Adrenal gland (tissue), 5 donors: Measurements from ENCODE around the gene CLASRP.

ENCODE experiments used
- CTCF ChIP-seq, 6 experiments: fragments of 450-650 bp in 4 of 6; fragments of 200-600 bp in 2 of 6; sonication (generic) in 1 of 6; IDR thresholded peaks; 1 replicate in 5 of 6; 2 replicates in 1 of 6; pipeline versions ENCODE4 v1.5.1 to v1.8.0; 2016 to 2021; ENCODE audit warnings: antibody characterized with exemption in 6 of 6, mild to moderate bottlenecking in 2 of 6, moderate library complexity in 1 of 6
- POLR2A ChIP-seq, 2 donors: fragments of 450-650 bp; IDR thresholded peaks; one replicate each; pipeline ENCODE4 v1.6.1; 2017; ENCODE audit warnings: antibody characterized with exemption in 2 of 2, mild to moderate bottlenecking in 2 of 2, moderate library complexity in 1 of 2
- donor health status: DM: no; HTN: no; CAD: no.

DNA sequence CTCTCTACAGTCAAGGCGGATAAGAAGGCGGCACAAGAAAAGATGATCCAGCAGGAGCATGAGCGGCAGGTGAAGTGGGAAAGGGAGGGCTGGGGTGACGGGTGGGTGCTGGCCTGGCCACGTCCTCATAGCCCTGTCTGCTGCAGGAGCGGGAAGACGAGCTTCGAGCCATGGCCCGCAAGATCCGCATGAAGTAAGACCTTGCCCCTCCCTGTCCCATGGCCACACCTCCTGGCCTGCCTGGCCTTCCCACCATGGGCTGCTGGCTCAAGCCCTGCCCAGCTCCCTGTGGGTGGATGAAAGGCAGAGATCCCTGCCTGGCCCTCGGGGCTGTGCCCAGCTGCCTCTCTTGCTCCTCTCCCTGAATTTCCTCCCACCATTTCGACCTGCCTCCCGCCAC, 30.2 kb downstream of the CLASRP start:
- no peak for TF ChIP-seq POLR2A (IDR thresholded peaks at IDR 0.05)
- TF ChIP-seq CTCF (IDR thresholded peaks at IDR 0.05) = no peak
